ENCODE data around the gene C14orf132. TPM values are rescaled to one million over a fixed set of nuclear protein-coding genes. Genes with fewer than 3 reads are reported as not detected.

Gene C14orf132
- total RNA-seq, 2 experiments from 2014 or later: 1.2 to 1.5 TPM

- no peaks in the 10 kb centered on the region for H3K4me1 Mint-ChIP-seq
- H3K27ac Mint-ChIP-seq: no peak overlapping the region
- no peak overlapping the region for H3K4me3 Mint-ChIP-seq
- ChIA-PET CTCF (no interaction called here), POLR2A (no interaction called here)
- no peaks in the 10 kb centered on the region for H3K36me3 Mint-ChIP-seq (ENCODE audit: low read depth)
- no peaks in the 10 kb centered on the region for H3K9me3 Mint-ChIP-seq
- H3K27me3 Mint-ChIP-seq: no peaks in the 10 kb centered on the region
- no peak for DNase-seq
Observed at GRCh38 chr14:96058576-96059200, 19.5 kb downstream of the C14orf132 start.

DNA sequence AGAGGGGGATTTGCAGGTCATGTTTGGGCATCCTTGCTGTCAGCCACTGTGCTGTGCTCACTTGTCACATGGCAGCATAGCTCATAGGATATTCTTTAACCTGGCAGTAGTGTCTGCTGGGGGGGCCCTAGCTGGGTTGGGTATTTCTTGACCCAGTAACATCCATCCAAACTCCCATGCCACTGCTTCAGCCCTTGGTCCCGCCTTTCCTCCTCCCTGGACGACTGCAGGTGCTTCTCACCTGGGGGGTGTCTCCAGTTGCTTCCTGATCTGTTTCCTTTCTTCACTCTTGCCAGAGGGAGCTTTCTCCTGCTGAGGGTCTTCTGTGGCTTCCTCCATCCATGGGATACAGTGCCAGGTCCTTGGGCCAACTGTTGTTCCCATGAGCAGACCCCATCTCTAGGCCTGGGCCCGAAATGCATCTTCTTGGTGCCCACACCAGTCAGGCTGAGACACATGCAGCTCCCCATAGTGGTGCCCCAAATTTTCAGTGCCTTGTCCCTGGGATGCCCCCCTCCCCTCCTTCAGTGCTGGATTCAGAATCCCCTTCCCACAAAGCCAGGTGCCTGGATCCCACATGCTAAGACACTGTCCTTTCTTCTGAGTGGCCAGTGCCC, 20.5 kb downstream of the C14orf132 start:
- no peaks in the 10 kb centered on the region for H3K36me3 Mint-ChIP-seq (ENCODE audit: low read depth)
- H3K9me3 Mint-ChIP-seq: no peaks in the 10 kb centered on the region
- POLR2A ChIA-PET: no interaction called here
- H3K4me1 Mint-ChIP-seq: no peaks in the 10 kb centered on the region
- CTCF ChIA-PET: interaction anchor here (0.8 kb wide), 1 partner anchor 19 kb away, joined by 3 read pairs; no protein-coding TSS in a partner anchor
- no peaks in the 10 kb centered on the region for H3K27me3 Mint-ChIP-seq
- H3K27ac Mint-ChIP-seq: no peak overlapping the region
- H3K4me3 Mint-ChIP-seq: no peak overlapping the region
- no peak for DNase-seq

- H3K4me1 Mint-ChIP-seq: no peaks in the 10 kb centered on the region
- ChIA-PET POLR2A (no interaction called here), CTCF (interaction anchor here (0.8 kb wide), 1 partner anchor 20 kb away, joined by 3 read pairs; no protein-coding TSS in a partner anchor)
- H3K27me3 Mint-ChIP-seq: no peaks in the 10 kb centered on the region
- H3K36me3 Mint-ChIP-seq (ENCODE audit: low read depth): no peaks in the 10 kb centered on the region
- no peak for DNase-seq
- no peak overlapping the region for H3K4me3 Mint-ChIP-seq
- H3K27ac Mint-ChIP-seq: no peak overlapping the region
- no peaks in the 10 kb centered on the region for H3K9me3 Mint-ChIP-seq
Observed at GRCh38 chr14:96060186-96060933, 21.2 kb downstream of the C14orf132 start.

DNA sequence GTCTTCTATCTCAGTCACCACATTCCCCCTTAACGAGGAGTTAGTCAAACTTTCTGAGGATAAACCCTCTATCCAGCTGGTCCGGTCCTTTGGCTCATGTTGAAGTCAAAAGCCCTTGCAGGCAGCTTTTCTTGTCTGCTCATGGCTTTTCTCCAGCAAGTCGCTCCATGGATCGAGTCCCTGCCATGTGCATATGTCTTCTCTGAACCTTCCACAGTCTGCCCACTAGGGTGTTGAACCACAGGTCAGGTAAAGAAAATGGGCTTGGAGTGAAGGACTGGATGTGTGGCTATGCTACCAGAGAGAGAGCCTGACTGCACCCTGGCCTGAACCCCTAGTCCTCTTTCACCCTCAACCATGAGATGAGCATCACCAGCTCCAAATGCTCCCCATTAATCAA, 22.8 kb downstream of the C14orf132 start:
- no peaks in the 10 kb centered on the region for H3K4me1 Mint-ChIP-seq
- CTCF ChIA-PET: interaction anchor here (0.6 kb wide), 1 partner anchor 591 kb away, joined by 3 read pairs; no protein-coding TSS in a partner anchor
- H3K9me3 Mint-ChIP-seq: no peaks in the 10 kb centered on the region
- DNase-seq: no peak
- no peak overlapping the region for H3K27ac Mint-ChIP-seq
- no peaks in the 10 kb centered on the region for H3K36me3 Mint-ChIP-seq (ENCODE audit: low read depth)
- H3K4me3 Mint-ChIP-seq: no peak overlapping the region
- no peaks in the 10 kb centered on the region for H3K27me3 Mint-ChIP-seq
- POLR2A ChIA-PET: no interaction called here

DNA sequence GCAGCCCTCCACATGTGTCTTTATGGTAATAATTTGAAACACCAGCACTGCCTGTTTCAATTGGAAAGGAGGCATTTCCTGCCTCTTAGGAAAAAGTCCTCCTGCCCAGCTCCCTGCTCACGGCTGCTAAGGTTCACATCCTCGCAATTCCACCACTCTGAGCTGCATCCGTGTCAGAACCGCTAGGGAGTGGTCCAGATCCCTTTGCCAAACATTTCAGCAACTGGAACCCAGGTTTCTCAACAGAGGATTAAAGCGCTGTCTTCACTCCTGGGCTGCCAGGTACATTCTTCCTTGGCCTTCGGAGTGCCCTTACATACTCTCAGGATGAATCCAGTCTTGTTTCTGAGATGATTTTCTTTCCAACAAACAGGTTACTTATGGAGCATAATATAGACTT, 23.3 kb downstream of the C14orf132 start:
- ChIA-PET CTCF (interaction anchor here (0.6 kb wide), 1 partner anchor 591 kb away, joined by 3 read pairs; no protein-coding TSS in a partner anchor), POLR2A (no interaction called here)
- H3K27ac Mint-ChIP-seq: no peak overlapping the region
- no peaks in the 10 kb centered on the region for H3K9me3 Mint-ChIP-seq
- no peaks in the 10 kb centered on the region for H3K27me3 Mint-ChIP-seq
- no peaks in the 10 kb centered on the region for H3K36me3 Mint-ChIP-seq (ENCODE audit: low read depth)
- no peak for DNase-seq
- H3K4me1 Mint-ChIP-seq: no peaks in the 10 kb centered on the region
- H3K4me3 Mint-ChIP-seq: no peak overlapping the region

DNA sequence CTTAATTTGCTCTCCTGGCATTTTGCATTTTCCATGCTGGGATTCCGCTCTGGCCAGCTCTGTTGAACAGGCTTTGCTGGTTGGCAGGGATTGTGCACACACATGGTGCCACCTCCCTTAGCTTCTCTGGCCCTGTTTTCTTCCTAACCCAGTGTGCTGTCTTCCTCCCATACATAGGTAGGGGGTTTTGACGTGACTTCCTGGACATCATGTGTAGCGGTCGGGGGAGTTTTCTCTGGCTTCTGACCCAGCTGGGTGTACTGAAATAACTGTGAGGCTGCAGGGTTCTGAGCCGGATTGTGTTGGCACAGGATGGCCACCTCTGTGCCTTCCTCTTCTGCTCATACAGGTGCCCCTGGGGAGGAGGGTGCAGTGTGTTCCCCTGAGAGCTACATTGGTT, 25.7 kb downstream of the C14orf132 start:
- CTCF ChIA-PET: no interaction called here
- no peak for DNase-seq
- H3K9me3 Mint-ChIP-seq: no peaks in the 10 kb centered on the region
- no peak overlapping the region for H3K4me3 Mint-ChIP-seq
- POLR2A ChIA-PET: no interaction called here
- H3K4me1 Mint-ChIP-seq: no peaks in the 10 kb centered on the region
- H3K36me3 Mint-ChIP-seq (ENCODE audit: low read depth): no peaks in the 10 kb centered on the region
- no peaks in the 10 kb centered on the region for H3K27me3 Mint-ChIP-seq
- no peak overlapping the region for H3K27ac Mint-ChIP-seq

GRCh38 chr14:96065661-96066459, 26.7 kb downstream of the C14orf132 start:
- Mint-ChIP-seq H3K9me3 (no peaks in the 10 kb centered on the region), H3K27me3 (no peaks in the 10 kb centered on the region), H3K27ac (no peak overlapping the region), H3K36me3 (ENCODE audit: low read depth) (no peaks in the 10 kb centered on the region), H3K4me1 (no peaks in the 10 kb centered on the region), H3K4me3 (no peak overlapping the region)
- no peak for DNase-seq
- POLR2A ChIA-PET: no interaction called here
- CTCF ChIA-PET: interaction anchor here (1.1 to 1.3 kb wide), 2 partner anchors 13 to 208 kb away, joined by 3 read pairs; no protein-coding TSS in a partner anchor

GRCh38 chr14:96066976-96067375, 27.8 kb downstream of the C14orf132 start:
- H3K9me3 Mint-ChIP-seq: no peaks in the 10 kb centered on the region
- no peak overlapping the region for H3K27ac Mint-ChIP-seq
- no peaks in the 10 kb centered on the region for H3K27me3 Mint-ChIP-seq
- H3K4me1 Mint-ChIP-seq: no peaks in the 10 kb centered on the region
- CTCF ChIA-PET: interaction anchor here (1.1 to 1.3 kb wide), 2 partner anchors 15 to 207 kb away, joined by 3 read pairs; no protein-coding TSS in a partner anchor
- no peak for DNase-seq
- POLR2A ChIA-PET: no interaction called here
- H3K4me3 Mint-ChIP-seq: no peak overlapping the region
- H3K36me3 Mint-ChIP-seq (ENCODE audit: low read depth): no peaks in the 10 kb centered on the region

DNA sequence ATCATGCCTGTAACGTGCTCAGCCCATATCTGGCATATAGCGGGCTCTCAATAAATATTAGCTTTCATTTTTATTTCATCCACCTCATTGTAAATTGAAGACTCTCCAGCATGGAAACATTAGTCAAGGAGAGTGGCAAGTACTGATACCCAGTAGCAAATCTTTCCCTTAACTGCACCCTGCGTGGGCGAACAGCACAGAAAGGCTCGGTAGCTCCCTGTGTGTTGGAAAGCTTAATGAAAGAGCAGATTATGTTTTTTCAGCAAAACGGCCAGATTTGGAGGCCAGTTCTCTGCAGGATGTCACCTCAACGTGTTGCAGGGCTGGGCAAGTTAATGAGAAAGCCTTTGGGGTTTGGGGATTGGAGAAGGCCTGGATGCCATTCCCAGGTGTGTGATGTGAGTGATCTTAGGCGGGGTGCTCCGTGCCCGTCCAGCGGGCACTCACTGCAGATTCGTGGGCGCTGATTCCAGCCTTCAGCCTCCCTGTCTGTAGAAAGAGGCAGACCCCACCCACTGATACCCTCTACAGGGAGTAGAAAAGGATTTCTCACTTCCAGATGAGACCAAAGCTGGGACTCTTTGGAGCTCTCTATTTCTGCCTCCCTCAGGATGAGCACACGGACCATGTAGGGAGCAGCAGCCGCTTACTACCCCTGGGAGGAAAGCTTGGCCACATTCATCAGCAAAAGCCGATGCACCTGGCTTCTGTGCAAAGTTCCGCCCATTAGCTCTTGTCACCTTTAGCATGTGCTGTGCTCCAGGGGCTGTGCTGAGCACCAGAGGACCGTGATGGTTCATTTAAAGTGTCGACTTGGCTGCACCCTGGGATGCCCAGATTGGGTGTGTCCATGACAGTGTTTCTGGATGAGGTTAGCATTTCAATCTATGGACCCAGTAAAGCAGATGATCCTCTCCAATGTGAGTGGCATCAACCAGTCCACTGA, 29.1 kb downstream of the C14orf132 start:
- no peaks in the 10 kb centered on the region for H3K27me3 Mint-ChIP-seq
- H3K27ac Mint-ChIP-seq: no peak overlapping the region
- no peaks in the 10 kb centered on the region for H3K36me3 Mint-ChIP-seq (ENCODE audit: low read depth)
- DNase-seq: no peak
- H3K4me3 Mint-ChIP-seq: no peak overlapping the region
- H3K9me3 Mint-ChIP-seq: no peaks in the 10 kb centered on the region
- ChIA-PET POLR2A (no interaction called here), CTCF (interaction anchor here (0.6 kb wide), 1 partner anchor 92 kb away, joined by 3 read pairs; no protein-coding TSS in a partner anchor)
- H3K4me1 Mint-ChIP-seq: no peaks in the 10 kb centered on the region

DNA sequence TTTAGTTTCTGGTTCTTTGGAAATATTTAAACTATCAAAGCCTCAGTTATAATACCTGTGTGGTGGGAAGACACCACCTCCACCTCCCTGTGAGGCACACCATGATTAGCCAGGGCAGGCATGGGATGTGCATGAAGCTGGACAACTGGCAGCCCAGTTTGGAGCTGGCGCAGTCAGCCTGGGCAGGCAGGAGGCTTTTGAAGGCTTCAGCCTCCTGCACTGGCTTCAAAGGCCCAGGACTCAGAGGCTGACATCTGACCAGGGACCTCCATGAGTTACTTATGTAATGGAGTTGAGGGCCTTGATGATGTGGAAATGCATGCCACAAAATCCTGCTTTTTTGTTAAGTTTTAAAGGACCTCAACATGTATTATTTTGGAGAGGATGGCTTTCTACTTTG, 30.3 kb downstream of the C14orf132 start:
- DNase-seq: no peak
- H3K27me3 Mint-ChIP-seq: peaks cover 5% of the 10 kb centered on the region
- POLR2A ChIA-PET: no interaction called here

DNA sequence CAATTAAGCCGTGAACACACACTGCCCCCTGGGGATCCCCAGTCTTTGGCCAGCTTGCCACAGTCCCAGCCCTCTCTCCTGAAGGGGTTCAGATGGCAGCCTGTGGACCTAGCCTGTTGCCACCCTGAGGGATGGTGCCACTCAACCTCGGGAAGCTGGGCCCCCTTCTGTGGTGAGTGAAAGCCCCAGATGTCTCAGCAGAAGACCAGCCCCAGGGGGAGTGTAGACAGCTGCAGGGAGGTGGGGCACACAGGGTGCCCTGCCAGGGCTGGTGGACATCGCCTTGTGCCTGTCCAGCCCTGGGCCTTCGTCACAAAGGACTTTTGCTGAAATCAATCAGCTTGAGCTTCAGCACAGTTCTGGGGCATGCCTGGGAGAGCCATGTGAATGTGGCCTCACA, 32.4 kb downstream of the C14orf132 start:
- Mint-ChIP-seq H3K9me3 (peaks cover 4% of the 10 kb centered on the region), H3K36me3 (ENCODE audit: low read depth) (no peaks in the 10 kb centered on the region), H3K4me3 (no peak overlapping the region), H3K27me3 (peaks cover 15% of the 10 kb centered on the region), H3K4me1 (no peaks in the 10 kb centered on the region), H3K27ac (no peak overlapping the region)
- no peak for DNase-seq
- ChIA-PET POLR2A (no interaction called here), CTCF (no interaction called here)

More for the DNA sequence above, 30.3 kb downstream of the C14orf132 start:
- Mint-ChIP-seq H3K27ac (no peak overlapping the region), H3K36me3 (ENCODE audit: low read depth) (no peaks in the 10 kb centered on the region), H3K4me3 (no peak overlapping the region), H3K9me3 (peaks cover 4% of the 10 kb centered on the region), H3K4me1 (no peaks in the 10 kb centered on the region)
- CTCF ChIA-PET: no interaction called here

GRCh38 chr14:96072076-96072475, 32.9 kb downstream of the C14orf132 start:
- ChIA-PET CTCF (no interaction called here), POLR2A (no interaction called here)
- H3K9me3 Mint-ChIP-seq: peaks cover 4% of the 10 kb centered on the region
- H3K27ac Mint-ChIP-seq: no peak overlapping the region
- H3K4me1 Mint-ChIP-seq: no peaks in the 10 kb centered on the region
- no peak overlapping the region for H3K4me3 Mint-ChIP-seq
- H3K36me3 Mint-ChIP-seq (ENCODE audit: low read depth): no peaks in the 10 kb centered on the region
- no peak for DNase-seq
- H3K27me3 Mint-ChIP-seq: peaks cover 15% of the 10 kb centered on the region

All from activated CD4-positive, alpha-beta T cell treated with anti-CD3 and anti-CD28 coated beads, Interleukin-2, amount 10 ng/mL, durations not matched to agents 7 days and 5 days (primary cell).